ENCODE measurements around the gene ZFTA. TPM values are rescaled to one million over a fixed set of nuclear protein-coding genes. Genes with fewer than 3 reads are reported as not detected.

ZFTA gene
- total RNA-seq, 1 experiment from 2014 or later: 30.8 TPM

DNA sequence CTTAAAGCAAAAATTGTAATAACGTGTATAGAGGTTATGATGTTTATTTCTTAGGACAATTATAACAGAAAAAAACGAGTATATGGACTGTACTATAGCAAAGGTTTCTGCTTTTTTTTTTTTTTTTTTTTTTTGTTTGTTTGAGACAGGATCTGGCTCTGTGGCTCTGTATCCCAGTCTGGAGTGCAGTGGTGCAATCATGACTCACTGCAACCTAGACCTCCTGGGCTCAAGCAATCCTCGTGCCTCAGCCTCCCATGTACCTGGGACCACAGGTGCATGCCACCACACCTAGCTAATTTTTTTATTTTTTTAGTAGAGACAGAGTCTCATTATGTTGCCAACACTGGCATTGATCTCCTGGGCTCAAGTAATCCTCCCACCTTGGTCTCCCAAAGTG is 39.2 kb downstream of the ZFTA start:
- Mint-ChIP-seq H3K9me3 (ENCODE audit: unreplicated experiment) (no peaks in the 10 kb centered on the region), H3K4me1 (ENCODE audit: low read depth, unreplicated experiment) (peaks cover 22% of the 10 kb centered on the region), H3K27me3 (ENCODE audit: insufficient read depth, unreplicated experiment) (no peaks in the 10 kb centered on the region), H3K4me3 (ENCODE audit: unreplicated experiment) (no peak overlapping the region), H3K36me3 (ENCODE audit: insufficient read depth, unreplicated experiment) (peaks cover 5% of the 10 kb centered on the region), H3K27ac (ENCODE audit: unreplicated experiment) (no peak overlapping the region)
- Histone ChIP-seq H3K4me1 (no peaks in the 10 kb centered on the region), H3K36me3 (ENCODE audit: control insufficient read depth, insufficient read depth, low read length) (no peaks in the 10 kb centered on the region), H3K4me3 (ENCODE audit: low read depth, low read length) (no peak overlapping the region), H3K27me3 (replicated peaks; ENCODE audit: control insufficient read depth, insufficient read depth, low read length) (no peaks in the 10 kb centered on the region), H3K9me3 (no peaks in the 10 kb centered on the region)
- TF ChIP-seq, protein P1, sequence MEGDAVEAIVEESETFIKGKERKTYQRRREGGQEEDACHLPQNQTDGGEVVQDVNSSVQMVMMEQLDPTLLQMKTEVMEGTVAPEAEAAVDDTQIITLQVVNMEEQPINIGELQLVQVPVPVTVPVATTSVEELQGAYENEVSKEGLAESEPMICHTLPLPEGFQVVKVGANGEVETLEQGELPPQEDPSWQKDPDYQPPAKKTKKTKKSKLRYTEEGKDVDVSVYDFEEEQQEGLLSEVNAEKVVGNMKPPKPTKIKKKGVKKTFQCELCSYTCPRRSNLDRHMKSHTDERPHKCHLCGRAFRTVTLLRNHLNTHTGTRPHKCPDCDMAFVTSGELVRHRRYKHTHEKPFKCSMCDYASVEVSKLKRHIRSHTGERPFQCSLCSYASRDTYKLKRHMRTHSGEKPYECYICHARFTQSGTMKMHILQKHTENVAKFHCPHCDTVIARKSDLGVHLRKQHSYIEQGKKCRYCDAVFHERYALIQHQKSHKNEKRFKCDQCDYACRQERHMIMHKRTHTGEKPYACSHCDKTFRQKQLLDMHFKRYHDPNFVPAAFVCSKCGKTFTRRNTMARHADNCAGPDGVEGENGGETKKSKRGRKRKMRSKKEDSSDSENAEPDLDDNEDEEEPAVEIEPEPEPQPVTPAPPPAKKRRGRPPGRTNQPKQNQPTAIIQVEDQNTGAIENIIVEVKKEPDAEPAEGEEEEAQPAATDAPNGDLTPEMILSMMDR (IDR thresholded peaks at IDR 0.05; ENCODE audit: insufficient read depth in 1 of 2, low read depth in 1 of 2, low read length in 1 of 2, severe bottlenecking in 1 of 2, unreplicated experiment in 1 of 2): no peak
- no TSS peak for BruUV-seq (replicated peaks)
- intact Hi-C loops (cut with micrococcal nuclease; ENCODE audit: unreplicated experiment): no loop called here
- ChIA-PET CTCF (interaction anchor here (0.7 kb wide), 1 partner anchor 35 kb away, joined by 3 read pairs; no protein-coding TSS in a partner anchor), POLR2A (no interaction called here)
- DNase-seq: no peak

DNA sequence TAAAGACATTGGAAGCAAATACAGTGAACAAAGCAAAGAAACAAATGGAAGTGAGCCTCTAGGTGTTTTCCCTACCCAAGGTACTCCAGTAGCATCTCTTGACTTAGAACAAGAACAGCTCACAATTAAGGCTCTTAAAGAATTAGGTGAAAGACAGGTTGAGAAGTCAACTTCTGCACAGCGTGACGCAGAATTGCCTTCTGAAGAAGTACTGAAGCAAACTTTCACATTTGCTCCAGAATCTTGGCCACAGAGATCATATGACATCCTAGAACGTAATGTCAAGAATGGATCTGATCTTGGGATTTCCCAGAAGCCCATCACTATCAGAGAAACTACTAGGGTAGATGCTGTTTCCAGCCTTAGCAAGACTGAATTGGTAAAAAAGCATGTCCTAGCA is 48.0 kb downstream of the ZFTA start:
- ChIA-PET POLR2A (no interaction called here), CTCF (no interaction called here)
- Histone ChIP-seq H3K27me3 (replicated peaks; ENCODE audit: control insufficient read depth, insufficient read depth, low read length) (no peaks in the 10 kb centered on the region), H3K4me1 (no peaks in the 10 kb centered on the region), H3K4me3 (ENCODE audit: low read depth, low read length) (no peak overlapping the region), H3K36me3 (ENCODE audit: control insufficient read depth, insufficient read depth, low read length) (no peaks in the 10 kb centered on the region; the same call in 1 of the 2 replicates), H3K9me3 (no peaks in the 10 kb centered on the region)
- Mint-ChIP-seq H3K4me1 (ENCODE audit: low read depth, unreplicated experiment) (peaks cover 8% of the 10 kb centered on the region), H3K9me3 (ENCODE audit: unreplicated experiment) (no peaks in the 10 kb centered on the region), H3K27ac (ENCODE audit: unreplicated experiment) (no peak overlapping the region), H3K36me3 (ENCODE audit: insufficient read depth, unreplicated experiment) (peaks cover 12% of the 10 kb centered on the region), H3K27me3 (ENCODE audit: insufficient read depth, unreplicated experiment) (no peaks in the 10 kb centered on the region), H3K4me3 (ENCODE audit: unreplicated experiment) (no peak overlapping the region)
- intact Hi-C loops (cut with micrococcal nuclease; ENCODE audit: unreplicated experiment): no loop called here
- BruUV-seq (replicated peaks): no TSS peak
- DNase-seq: no peak
- TF ChIP-seq, protein P1 (IDR thresholded peaks at IDR 0.05; ENCODE audit: insufficient read depth in 1 of 2, low read depth in 1 of 2, low read length in 1 of 2, severe bottlenecking in 1 of 2, unreplicated experiment in 1 of 2): no peak

DNA sequence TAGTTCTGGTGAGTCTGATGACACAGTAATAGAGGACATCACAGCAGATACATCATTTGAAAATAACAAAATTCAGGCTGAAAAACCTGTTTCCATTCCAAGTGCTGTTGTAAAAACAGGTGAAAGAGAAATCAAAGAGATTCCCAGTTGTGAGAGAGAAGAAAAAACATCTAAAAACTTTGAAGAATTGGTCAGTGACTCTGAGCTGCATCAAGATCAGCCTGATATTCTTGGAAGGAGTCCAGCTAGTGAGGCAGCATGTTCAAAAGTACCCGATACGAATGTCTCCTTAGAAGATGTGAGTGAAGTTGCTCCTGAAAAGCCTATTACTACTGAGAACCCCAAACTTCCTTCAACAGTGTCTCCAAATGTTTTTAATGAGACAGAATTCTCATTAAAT is 48.6 kb downstream of the ZFTA start:
- H3K4me3 Mint-ChIP-seq (ENCODE audit: unreplicated experiment): no peak overlapping the region
- H3K9me3 ChIP-seq: no peaks in the 10 kb centered on the region
- no peaks in the 10 kb centered on the region; the same call in 1 of the 2 replicates for H3K36me3 ChIP-seq (ENCODE audit: control insufficient read depth, insufficient read depth, low read length)
- H3K36me3 Mint-ChIP-seq (ENCODE audit: insufficient read depth, unreplicated experiment): peaks cover 12% of the 10 kb centered on the region
- no peaks in the 10 kb centered on the region for H3K9me3 Mint-ChIP-seq (ENCODE audit: unreplicated experiment)
- TF ChIP-seq, protein P1 (IDR thresholded peaks at IDR 0.05; ENCODE audit: insufficient read depth in 1 of 2, low read depth in 1 of 2, low read length in 1 of 2, severe bottlenecking in 1 of 2, unreplicated experiment in 1 of 2): no peak
- no peak overlapping the region for H3K27ac Mint-ChIP-seq (ENCODE audit: unreplicated experiment)
- H3K4me3 ChIP-seq (ENCODE audit: low read depth, low read length): no peak overlapping the region
- H3K4me1 Mint-ChIP-seq (ENCODE audit: low read depth, unreplicated experiment): peaks cover 1% of the 10 kb centered on the region
- no peaks in the 10 kb centered on the region for H3K27me3 ChIP-seq (replicated peaks; ENCODE audit: control insufficient read depth, insufficient read depth, low read length)
- DNase-seq: no peak
- H3K27me3 Mint-ChIP-seq (ENCODE audit: insufficient read depth, unreplicated experiment): no peaks in the 10 kb centered on the region
- no peaks in the 10 kb centered on the region for H3K4me1 ChIP-seq
- intact Hi-C loops (cut with micrococcal nuclease; ENCODE audit: unreplicated experiment): no loop called here
- no TSS peak for BruUV-seq (replicated peaks)
- ChIA-PET POLR2A (no interaction called here), CTCF (no interaction called here)

All from Caco-2 (cell line).